K562 (cell line): ENCODE results near the gene COLEC12. TPM values are rescaled to one million over a fixed set of nuclear protein-coding genes. Genes with fewer than 3 reads are reported as not detected.

Experiments used
- ATAC-seq: fragments of 200-7000 bp; cut with Tn5 transposase; 3 replicates; pipeline ENCODE4 v1.9.1; 2020; ENCODE audit warnings: moderate library complexity
- BruUV-seq: library from RNA; stranded (reverse); fragments of 400-500 nt; replicated peaks from 2 replicates; lab custom pipeline; 2021; lab: Mats Ljungman, UMichigan
- CTCF ChIA-PET: fragments of 300-600 bp; formaldehyde crosslinking; extraction: SDS; loops from one replicate; lab custom pipeline; 2021; ENCODE audit warnings: low intra/inter-chr PET ratio; lab: Yijun Ruan, JAX
- POLR2A ChIA-PET: fragments of 300-600, 350-650 bp; sonication (Branson Sonifier 250); formaldehyde crosslinking; extraction: SDS; loops from one replicate; lab custom pipeline; 2021; ENCODE audit warnings: antibody characterized with exemption, inconsistent platforms; lab: Yijun Ruan, JAX
- DNase-seq, 4 experiments: peaks; one replicate each; pipeline versions ENCODE4 v3.0.0 to v3.0.0-alpha.2; 2011 to 2018; ENCODE audit warnings: low spot score in 3 of 4, mixed read lengths in 3 of 4; ENCODE audit errors: extremely low read depth in 1 of 4
- FAIRE-seq: peaks from 2 replicates; lab custom pipeline; 2011; peaks lifted over from hg19 to GRCh38; lab: Jason Lieb, UNC
- H2AFZ ChIP-seq: 2 replicates; pipeline ENCODE4 v1.6.0; 2011; ENCODE audit warnings: low read depth, low read length, control low read depth, inconsistent platforms
- H3K27ac ChIP-seq: fragments of 200-600 bp; 3 replicates; pipeline ENCODE4 v1.8.0; 2011; ENCODE audit warnings: low read depth, mild to moderate bottlenecking, control low read depth, inconsistent platforms, low read length, moderate library complexity, mixed read lengths; ENCODE audit errors: extremely low read depth
- H3K27me3 ChIP-seq, 2 experiments: fragments of 300-600 bp in 1 of 2; 2 replicates in 1 of 2; 3 replicates in 1 of 2; pipeline versions ENCODE4 v1.6.0 to v1.8.0; 2011; ENCODE audit warnings: inconsistent platforms in 2 of 2, low read length in 2 of 2, mild to moderate bottlenecking in 1 of 2, mixed read lengths in 1 of 2, moderate library complexity in 1 of 2; ENCODE audit not compliant: control insufficient read depth in 2 of 2, insufficient read depth in 2 of 2
- H3K36me3 ChIP-seq: fragments of 300-600 bp; 3 replicates; pipeline ENCODE4 v1.8.0; 2011; ENCODE audit warnings: mild to moderate bottlenecking, low read length, inconsistent platforms; ENCODE audit not compliant: control insufficient read depth, insufficient read depth
- H3K4me1 ChIP-seq, 2 experiments: fragments of 200-600 bp in 1 of 2; replicated peaks in 1 of 2; 2 replicates in 1 of 2; 3 replicates in 1 of 2; pipeline versions ENCODE4 v1.5.1 to v1.8.0; 2011; ENCODE audit warnings: inconsistent platforms in 2 of 2, low read length in 2 of 2, mild to moderate bottlenecking in 1 of 2, mixed read lengths in 1 of 2, moderate library complexity in 1 of 2; ENCODE audit not compliant: control insufficient read depth in 2 of 2, insufficient read depth in 2 of 2
- H3K4me2 ChIP-seq: 2 replicates; pipeline ENCODE4 v1.6.1; 2011; ENCODE audit warnings: low read length, control low read depth, inconsistent platforms, mixed read lengths; ENCODE audit not compliant: insufficient read depth
- H3K4me3 ChIP-seq: fragments of 200-600 bp; sonication (generic), shearing (Covaris generic); 2 replicates; pipeline ENCODE4 v1.5.1; 2016; ENCODE audit warnings: control low read depth, inconsistent platforms
- H3K79me2 ChIP-seq: fragments of 200-600 bp; 3 replicates; pipeline ENCODE4 v1.8.0; 2011; ENCODE audit warnings: low read length, inconsistent platforms; ENCODE audit not compliant: control insufficient read depth, insufficient read depth
- H3K9ac ChIP-seq, 2 experiments: 2 replicates each; pipeline versions ENCODE4 v1.6.0 to v1.6.1; 2011; ENCODE audit warnings: low read depth in 2 of 2, low read length in 2 of 2, control low read depth in 1 of 2, inconsistent platforms in 1 of 2, mild to moderate bottlenecking in 1 of 2, mixed read lengths in 1 of 2; ENCODE audit not compliant: insufficient read depth in 1 of 2
- H3K9me1 ChIP-seq: one replicate; pipeline ENCODE4 v1.6.0; 2011; ENCODE audit warnings: inconsistent platforms, mild to moderate bottlenecking, low read length, moderate library complexity; ENCODE audit not compliant: control insufficient read depth, insufficient read depth
- H3K9me3 ChIP-seq: replicated peaks from 2 replicates; pipeline ENCODE4 v1.5.1; 2011; ENCODE audit warnings: low read depth, low read length, inconsistent platforms; ENCODE audit not compliant: control insufficient read depth, insufficient read depth
- H4K20me1 ChIP-seq: replicated peaks from 2 replicates; pipeline ENCODE4 v1.6.1; 2011; ENCODE audit warnings: low read length, inconsistent platforms, mixed read lengths; ENCODE audit not compliant: control insufficient read depth, insufficient read depth
- CHCHD3 ChIP-seq: fragments of 250-450 bp; sonication (Bioruptor Pico); IDR thresholded peaks from 2 replicates; pipeline ENCODE4 v2.1.2; 2022; ENCODE audit warnings: mild to moderate bottlenecking
- CSDE1 ChIP-seq, 2 experiments: fragments of 450-650 bp; IDR thresholded peaks; 2 replicates each; pipeline ENCODE4 v1.6.1; 2016; ENCODE audit warnings: mild to moderate bottlenecking in 1 of 2
- EWSR1 ChIP-seq: fragments of 450-650 bp; IDR thresholded peaks from 2 replicates; pipeline ENCODE4 v1.6.1; 2018; ENCODE audit warnings: borderline replicate concordance, mild to moderate bottlenecking, low read depth, moderate library complexity; ENCODE audit not compliant: partially characterized antibody
- HDGF ChIP-seq: fragments of 450-650 bp; IDR thresholded peaks from 2 replicates; pipeline ENCODE4 v1.6.1; 2016
- RFX1 ChIP-seq: fragments of 450-650 bp; IDR thresholded peaks from 2 replicates; pipeline ENCODE4 v1.6.1; 2016; ENCODE audit warnings: mild to moderate bottlenecking, moderate library complexity
- STAT5B ChIP-seq: fragments of 250-450 bp; sonication (Bioruptor Pico); IDR thresholded peaks from 2 replicates; pipeline ENCODE4 v1.8.0; 2021; ENCODE audit warnings: mild to moderate bottlenecking, inconsistent platforms
- ZBTB34 ChIP-seq: fragments of 250-450 bp; sonication (Bioruptor Pico); IDR thresholded peaks from 2 replicates; pipeline ENCODE4 v1.8.0; 2021; ENCODE audit warnings: mild to moderate bottlenecking, moderate library complexity
- ZNF184 ChIP-seq: sonication (generic); formaldehyde crosslinking; IDR thresholded peaks from 2 replicates; pipeline ENCODE4 v1.5.0; 2020; ENCODE audit warnings: missing genetic modification reagents
- ZNF224 ChIP-seq: sonication (generic); formaldehyde crosslinking; IDR thresholded peaks from 2 replicates; pipeline ENCODE4 v1.8.0; 2022; ENCODE audit warnings: mild to moderate bottlenecking, missing genetic modification reagents
- WGBS: fragments of 100-300 bp; shearing (Covaris generic); methylation state at CpG from one replicate; pipeline ENCODE4 v1.1.6; 2016; ENCODE audit warnings: low coverage, mixed read lengths; ENCODE audit not compliant: insufficient coverage; ENCODE audit errors: missing lambda C conversion rate; 5-methylcytosine and 5-hydroxymethylcytosine counted together
- in situ Hi-C: fragments of 300-500 bp; cut with MboI; formaldehyde crosslinking; loops from 4 replicates; pipeline ENCODE4 v1.15.0; 2018; ENCODE audit warnings: inconsistent platforms, mixed read lengths
- intact Hi-C: fragments of 100-400 bp; cut with micrococcal nuclease; formaldehyde crosslinking; loops from 2 replicates; pipeline ENCODE4 v1.14.2; 2022
- polyA plus RNA-seq, 8 experiments: library from polyadenylated mRNA; depleted of rRNA in 4 of 8; stranded (reverse) in 5 of 8; unstranded in 3 of 8; fragments of >200 nt; fragmentation: Nextera tagmentation in 2 of 8; fragmentation: Illumina TruSeq in 1 of 8; extraction: Ambion mirVana in 2 of 8; extraction: Trizol in 1 of 8; gene quantifications; 2 replicates each; pipeline versions ENCODE4 v1.2.1 to v1.2.3, GENCODE V29; 2011 to 2014; ENCODE audit warnings: inconsistent platforms in 1 of 8, missing spikeins in 1 of 8
- total RNA-seq, 7 experiments: library from RNA; depleted of rRNA in 6 of 7; stranded (reverse); fragments of >200 nt in 6 of 7; fragmentation: Illumina TruSeq in 2 of 7; extraction: Trizol in 2 of 7; gene quantifications; 2 replicates each; pipeline versions ENCODE4 v1.2.1 to v1.2.3, GENCODE V29; 2011 to 2021; ENCODE audit warnings: low replicate concordance in 1 of 7

COLEC12 gene
- total and polyA plus RNA-seq, 9 of the 15 experiments (the other 6 are each of a cell fraction or from before 2014, with no cell fraction given), result 0.04 TPM; not detected in 8

- TF ChIP-seq CHCHD3 (CRISPR knock-in tag) (no peak), STAT5B (CRISPR knock-in tag) (no peak), HDGF (no peak)
Observed at GRCh38 chr18:395456-396250, 104.8 kb downstream of the COLEC12 start (continued).

- WGBS, result 0% methylated on average over 1 of the region's 1 CpG
- Histone ChIP-seq H2AFZ (no peak overlapping the region), H3K4me3 (no peak overlapping the region), H3K4me2 (no peak overlapping the region), H4K20me1 (no peaks in the 10 kb centered on the region), H3K9ac (no peak overlapping the region), H3K36me3 (no peaks in the 10 kb centered on the region), H3K27ac (no peak overlapping the region), H3K9me1 (no peaks in the 10 kb centered on the region), H3K9me3 (no peaks in the 10 kb centered on the region), H3K4me1 (no peaks in the 10 kb centered on the region), H3K27me3 (peaks cover 23 to 34% of the 10 kb centered on the region in 2 experiments; a peak in 4 of 5 replicates), H3K79me2 (no peaks in the 10 kb centered on the region)
- ATAC-seq, result no peak
- in situ Hi-C loops, result no loop called here
- POLR2A ChIA-PET, result no interaction called here
- intact Hi-C loops, result no loop called here
- CTCF ChIA-PET, result no interaction called here
- no peak for DNase-seq
- TF ChIP-seq ZNF224, result no peak
- no peak for TF ChIP-seq EWSR1
- TF ChIP-seq CSDE1 (IDR thresholded peaks at IDR 0.05), result no peak
- peak; percentile 32 for TF ChIP-seq RFX1
- no peak for TF ChIP-seq ZNF184 (CRISPR knock-in tag)
- TF ChIP-seq ZBTB34 (CRISPR knock-in tag), result no peak
- no TSS peak for BruUV-seq
- FAIRE-seq, result no peak
Observed at GRCh38 chr18:394987-395362, 105.5 kb downstream of the COLEC12 start.
